HepG2 (cell line): ENCODE data around the gene MEAF6. TPM values are rescaled to one million over a fixed set of nuclear protein-coding genes. Genes with fewer than 3 reads are reported as not detected.

Source experiments
- ARID4A ChIP-seq: sonication (generic); formaldehyde crosslinking; IDR thresholded peaks from 2 replicates; pipeline ENCODE4 v1.5.0; 2020; ENCODE audit warnings: mild to moderate bottlenecking, missing genetic modification reagents, borderline replicate concordance
- DPF2 ChIP-seq: sonication (generic); formaldehyde crosslinking; IDR thresholded peaks from 2 replicates; pipeline ENCODE4 v1.4.0; 2020; ENCODE audit warnings: mild to moderate bottlenecking, low read depth, missing genetic modification reagents, borderline replicate concordance
- FOXC1 ChIP-seq: sonication (generic); formaldehyde crosslinking; IDR thresholded peaks from 2 replicates; pipeline ENCODE4 v1.8.0; 2022; ENCODE audit warnings: mild to moderate bottlenecking, missing genetic modification reagents, borderline replicate concordance
- IKZF4 ChIP-seq: sonication (generic); formaldehyde crosslinking; IDR thresholded peaks from 2 replicates; pipeline ENCODE4 v1.5.1; 2020; ENCODE audit warnings: borderline replicate concordance, mild to moderate bottlenecking, low read depth, missing genetic modification reagents; ENCODE audit errors: not compliant biosample characterization
- JARID2 ChIP-seq: sonication (generic); formaldehyde crosslinking; IDR thresholded peaks from 2 replicates; pipeline ENCODE4 v1.8.1; 2023; ENCODE audit warnings: missing genetic modification reagents, inconsistent platforms; ENCODE audit not compliant: insufficient replicate concordance
- MTF1 ChIP-seq: sonication (generic); formaldehyde crosslinking; IDR thresholded peaks from 2 replicates; pipeline ENCODE4 v1.5.0; 2020; ENCODE audit warnings: missing genetic modification reagents
- SAP130 ChIP-seq: IDR thresholded peaks from 2 replicates; pipeline ENCODE4 v1.6.1; 2016; ENCODE audit warnings: low read depth
- SOX6 ChIP-seq, 2 experiments: fragments of 450-650 bp in 1 of 2; sonication (generic) in 1 of 2; formaldehyde crosslinking in 1 of 2; IDR thresholded peaks; 2 replicates each; pipeline versions ENCODE4 v1.4.0 to v1.6.1; 2017 to 2020; ENCODE audit warnings: antibody characterized with exemption in 1 of 2, mild to moderate bottlenecking in 1 of 2, missing genetic modification reagents in 1 of 2
- SP1 ChIP-seq, 2 experiments: fragments of 450-650 bp in 1 of 2; sonication (generic) in 1 of 2; formaldehyde crosslinking in 1 of 2; IDR thresholded peaks; 2 replicates each; pipeline versions ENCODE4 v1.4.0 to v1.6.1; 2016 to 2020; ENCODE audit warnings: missing genetic modification reagents in 1 of 2
- TFAP4 ChIP-seq: sonication (generic); IDR thresholded peaks from 2 replicates; pipeline ENCODE4 v1.6.1; 2016; ENCODE audit warnings: low read depth, borderline replicate concordance
- ZFP36 ChIP-seq: fragments of 150-350 bp; IDR thresholded peaks from 2 replicates; pipeline ENCODE4 v1.6.1; 2018; ENCODE audit warnings: borderline replicate concordance, low read length, low read depth; ENCODE audit not compliant: partially characterized antibody
- ZFP36L2 ChIP-seq: sonication (generic); formaldehyde crosslinking; IDR thresholded peaks from 2 replicates; pipeline ENCODE4 v1.4.0; 2020; ENCODE audit warnings: missing genetic modification reagents
- ZNF503 ChIP-seq: sonication (generic); formaldehyde crosslinking; IDR thresholded peaks from 2 replicates; pipeline ENCODE4 v1.4.0; 2020; ENCODE audit warnings: missing genetic modification reagents
- ZNF556 ChIP-seq: sonication (generic); formaldehyde crosslinking; IDR thresholded peaks from 2 replicates; pipeline ENCODE4 v1.4.0; 2020; ENCODE audit warnings: mild to moderate bottlenecking, missing genetic modification reagents, borderline replicate concordance
- polyA plus RNA-seq, 8 experiments: library from polyadenylated mRNA; depleted of rRNA in 3 of 8; stranded (reverse) in 7 of 8; unstranded in 1 of 8; fragments of >200 nt; fragmentation: Illumina TruSeq in 4 of 8; extraction: Trizol in 4 of 8; gene quantifications; 2 replicates each; pipeline versions ENCODE4 v1.2.1 to v1.2.3, GENCODE V29; 2011 to 2016; ENCODE audit warnings: low read depth in 4 of 8, missing spikeins in 1 of 8, mixed read lengths in 1 of 8; ENCODE audit not compliant: insufficient read depth in 1 of 8
- total RNA-seq, 5 experiments: library from RNA; depleted of rRNA; stranded (reverse); fragments of >200 nt; fragmentation: Illumina TruSeq; extraction: Trizol; gene quantifications; 2 replicates each; pipeline ENCODE4 v1.2.3, GENCODE V29; 2016; ENCODE audit warnings: low read depth in 1 of 5
- TF ChIP-seq, protein P1 (sequence below): IDR thresholded peaks from 2 replicates; pipeline ENCODE4 v1.6.1; 2016; ENCODE audit warnings: missing biosample characterization, missing genetic modification reagents, low read depth
- TF ChIP-seq, protein P2 (sequence below): sonication (generic); formaldehyde crosslinking; IDR thresholded peaks from 2 replicates; pipeline ENCODE4 v1.4.0; 2020; ENCODE audit warnings: missing genetic modification reagents

Gene MEAF6
- total and polyA plus RNA-seq, 2 of the 13 experiments (the other 11 are each of a cell fraction or from before 2014, with no cell fraction given): 29.5 to 45.6 TPM

DNA sequence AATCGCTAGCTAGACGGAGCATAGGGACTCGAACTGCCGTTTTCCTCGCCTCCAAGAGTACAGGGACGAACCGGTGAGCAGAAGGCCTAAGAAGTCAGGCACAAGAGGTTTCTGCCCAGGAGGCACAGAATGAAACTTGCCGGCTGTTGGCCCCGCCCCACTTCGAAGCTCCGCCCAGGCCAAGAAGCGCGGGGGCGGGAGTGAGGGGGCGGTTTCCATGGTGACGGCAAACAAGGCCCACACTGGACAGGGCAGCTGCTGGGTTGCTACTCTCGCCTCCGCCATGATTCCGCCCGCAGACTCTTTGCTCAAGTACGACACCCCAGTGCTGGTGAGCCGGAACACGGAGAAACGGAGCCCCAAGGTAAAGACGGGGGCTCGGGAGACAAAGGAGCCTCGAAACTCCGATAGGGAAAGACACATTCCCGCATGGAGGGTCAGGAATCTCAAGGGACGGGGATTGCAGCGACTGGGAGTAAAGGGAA, 42.2 kb upstream of the MEAF6 start, which contains the start of gene DNALI1 (continued):
- no peak for TF ChIP-seq IKZF4 (CRISPR knock-in tag)
- no peak for TF ChIP-seq TFAP4
- no peak for TF ChIP-seq ZFP36L2
- TF ChIP-seq, protein P1, sequence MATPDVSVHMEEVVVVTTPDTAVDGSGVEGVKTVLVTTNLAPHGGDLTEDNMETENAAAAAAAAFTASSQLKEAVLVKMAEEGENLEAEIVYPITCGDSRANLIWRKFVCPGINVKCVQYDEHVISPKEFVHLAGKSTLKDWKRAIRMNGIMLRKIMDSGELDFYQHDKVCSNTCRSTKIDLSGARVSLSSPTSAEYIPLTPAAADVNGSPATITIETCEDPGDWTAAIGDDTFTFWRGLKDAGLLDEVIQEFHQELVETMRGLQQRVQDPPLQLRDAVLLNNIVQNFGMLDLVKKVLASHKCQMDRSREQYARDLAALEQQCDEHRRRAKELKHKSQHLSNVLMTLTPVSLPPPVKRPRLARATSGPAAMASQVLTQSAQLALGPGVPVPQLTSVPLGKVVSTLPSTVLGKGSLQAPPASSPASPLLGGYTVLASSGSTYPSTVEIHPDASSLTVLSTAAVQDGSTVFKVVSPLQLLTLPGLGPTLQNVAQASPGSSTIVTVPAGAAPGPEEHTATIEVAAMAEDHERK (CRISPR knock-in tag): no peak
- no peak for TF ChIP-seq ZNF556 (CRISPR knock-in tag)
- TF ChIP-seq ZFP36: no peak
- TF ChIP-seq SOX6 (IDR thresholded peaks at IDR 0.05): no peak
- TF ChIP-seq SOX6 (CRISPR knock-in tag; IDR thresholded peaks at IDR 0.05): no peak
- TF ChIP-seq, protein P2, sequence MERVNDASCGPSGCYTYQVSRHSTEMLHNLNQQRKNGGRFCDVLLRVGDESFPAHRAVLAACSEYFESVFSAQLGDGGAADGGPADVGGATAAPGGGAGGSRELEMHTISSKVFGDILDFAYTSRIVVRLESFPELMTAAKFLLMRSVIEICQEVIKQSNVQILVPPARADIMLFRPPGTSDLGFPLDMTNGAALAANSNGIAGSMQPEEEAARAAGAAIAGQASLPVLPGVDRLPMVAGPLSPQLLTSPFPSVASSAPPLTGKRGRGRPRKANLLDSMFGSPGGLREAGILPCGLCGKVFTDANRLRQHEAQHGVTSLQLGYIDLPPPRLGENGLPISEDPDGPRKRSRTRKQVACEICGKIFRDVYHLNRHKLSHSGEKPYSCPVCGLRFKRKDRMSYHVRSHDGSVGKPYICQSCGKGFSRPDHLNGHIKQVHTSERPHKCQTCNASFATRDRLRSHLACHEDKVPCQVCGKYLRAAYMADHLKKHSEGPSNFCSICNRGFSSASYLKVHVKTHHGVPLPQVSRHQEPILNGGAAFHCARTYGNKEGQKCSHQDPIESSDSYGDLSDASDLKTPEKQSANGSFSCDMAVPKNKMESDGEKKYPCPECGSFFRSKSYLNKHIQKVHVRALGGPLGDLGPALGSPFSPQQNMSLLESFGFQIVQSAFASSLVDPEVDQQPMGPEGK: peak; percentile 75
- no peak for TF ChIP-seq JARID2 (CRISPR knock-in tag)
- peak; percentile 34; the same call in 1 of the 2 replicates for TF ChIP-seq ARID4A (CRISPR knock-in tag)
- 0 out of 2 replicates have a peak, but pooled peaks have one; percentile 45 for TF ChIP-seq FOXC1 (CRISPR knock-in tag)
- TF ChIP-seq ZNF503: no peak
- TF ChIP-seq MTF1 (CRISPR knock-in tag): no peak
- TF ChIP-seq SP1 (IDR thresholded peaks at IDR 0.05): no peak
- peak; percentile 70 for TF ChIP-seq SP1 (CRISPR knock-in tag; IDR thresholded peaks at IDR 0.05)
- TF ChIP-seq DPF2 (CRISPR knock-in tag): no peak
- TF ChIP-seq SAP130: peak; percentile 44
